DOHH2 (cell line): ENCODE data around the gene EHMT1.

ENCODE experiments used
- CTCF ChIP-seq: fragments of 200-600 bp; sonication (generic); IDR thresholded peaks from one replicate; pipeline ENCODE4 v1.5.1; 2014; ENCODE audit warnings: antibody characterized with exemption, mild to moderate bottlenecking, low read depth, low read length; ENCODE audit not compliant: poor library complexity, severe bottlenecking
- EZH2phosphoT487 ChIP-seq: fragments of 200-600 bp; sonication (generic); IDR thresholded peaks from 2 replicates; pipeline ENCODE4 v1.6.1; 2017; ENCODE audit warnings: borderline replicate concordance, mild to moderate bottlenecking, antibody characterized with exemption, low read length, moderate library complexity, mixed read lengths

DNA sequence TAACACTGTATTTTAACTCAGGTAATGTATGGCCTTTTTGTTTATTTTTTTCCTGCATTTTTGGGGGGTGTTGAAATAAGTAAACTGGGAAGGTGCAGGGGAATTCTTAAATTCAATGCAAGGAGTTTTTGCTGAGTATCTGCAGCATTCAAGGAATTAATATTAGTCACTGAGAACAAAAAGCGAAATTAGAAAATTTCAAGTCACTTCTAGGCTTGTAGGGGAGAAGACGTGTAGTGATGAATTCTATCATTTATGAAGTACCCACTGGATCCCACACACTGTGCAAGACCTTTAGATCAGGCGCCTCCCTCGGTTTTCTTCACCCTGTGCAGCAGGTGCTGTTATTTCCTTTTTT lies 1.2 kb downstream of the EHMT1 start:
- TF ChIP-seq CTCF: no peak
- TF ChIP-seq EZH2phosphoT487: no peak
